Measurements from ENCODE around the gene CCDC60.

DNA sequence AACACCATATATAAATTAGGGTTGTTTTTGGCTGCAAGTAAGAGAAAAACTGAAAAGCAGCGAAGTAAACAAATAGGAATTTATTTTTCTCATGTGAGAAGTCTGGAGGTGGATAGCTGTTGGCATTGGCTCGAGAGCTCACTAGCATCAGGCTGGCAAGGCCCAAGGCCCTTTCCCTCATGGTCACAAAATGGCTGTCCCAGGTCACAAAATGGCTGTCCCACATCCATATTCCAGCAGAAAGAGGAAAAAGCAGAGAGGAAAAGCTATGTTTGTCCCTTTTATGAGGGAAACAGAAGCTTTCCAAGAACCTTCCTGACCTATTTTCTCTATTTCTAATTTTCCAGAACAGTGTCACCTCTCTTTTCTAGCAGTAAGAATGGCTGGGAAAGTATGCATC lies 7.5 kb downstream of the CCDC60 start:
- TF ChIP-seq POLR2A (IDR thresholded peaks at IDR 0.05; ENCODE audit: low read depth, low read length): no peak
- no peak for TF ChIP-seq POU2F2 (IDR thresholded peaks at IDR 0.05; ENCODE audit: low read depth, low read length)
- no peak for TF ChIP-seq SPI1 (IDR thresholded peaks at IDR 0.05; ENCODE audit: low read depth, low read length)

All from GM12891 (cell line).